ENCODE results near the gene ARHGAP30. TPM values are rescaled to one million over a fixed set of nuclear protein-coding genes. Genes with fewer than 3 reads are reported as not detected.
"Not testable (repeated sequence)": the region's sequence is repeated elsewhere in the genome, so short reads cannot be mapped to it uniquely, and the experiment has no call there.

Gene ARHGAP30
- total RNA-seq, 8 experiments from 2014 or later, result 0.64 to 2.8 (median 1.3) TPM

DNA sequence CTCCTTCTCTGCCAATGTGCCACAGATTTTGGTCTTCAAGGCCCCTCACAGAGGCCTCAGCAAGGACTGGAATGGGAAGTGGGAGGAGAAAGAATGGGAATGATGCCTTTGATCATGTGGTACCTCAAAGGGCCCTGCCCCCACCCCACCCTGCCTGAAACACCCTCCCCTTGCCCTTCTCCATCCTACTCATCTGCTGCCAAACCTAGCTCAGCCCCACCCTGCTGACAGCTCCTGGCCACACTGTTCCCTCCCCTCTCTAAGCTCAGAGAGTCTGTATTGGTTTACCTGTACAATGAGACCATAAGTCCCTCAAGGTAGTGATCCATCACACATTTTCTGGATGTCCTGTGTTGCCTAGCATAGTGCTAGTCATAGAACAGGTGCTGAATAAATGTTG is 6.7 kb upstream of the ARHGAP30 start:
- peak in 1 of 8 experiments; percentile 2 for ATAC-seq (replicated peaks in 6 of 8)
- in situ Hi-C loops (cut with MboI; ENCODE audit: low pct_unique_long_range_greater_than_20kb in 2 of 9, low sequenced_read_pairs in 9 of 9, unreplicated experiment in 9 of 9), result loop anchor here in 1 of 9 experiments (25.0 kb wide), 1 partner anchor 89 kb away; no protein-coding TSS in a partner anchor
- Histone ChIP-seq H3K4me1 (replicated peaks in 1 of 2) (peaks cover 0 to 4% of the 10 kb centered on the region in 2 donors), H3K4me3 (no peak overlapping the region), H3K27ac (no peak overlapping the region)

GRCh38 chr1:161074676-161075368 is 5.1 kb upstream of the ARHGAP30 start:
- ATAC-seq (replicated peaks in 6 of 8), result peak in 3 of 8 experiments; percentile 44 to 58 (median 52)
- H3K4me1 ChIP-seq (replicated peaks in 1 of 2), result peaks cover 0 to 4% of the 10 kb centered on the region in 2 donors
- H3K27ac ChIP-seq, result no peak overlapping the region
- in situ Hi-C loops (cut with MboI; ENCODE audit: low pct_unique_long_range_greater_than_20kb in 2 of 9, low sequenced_read_pairs in 9 of 9, unreplicated experiment in 9 of 9), result loop anchor here in 1 of 9 experiments (25.0 kb wide), 1 partner anchor 88 kb away; no protein-coding TSS in a partner anchor
- 78 to 100% (median 88%) methylated on average over 1 to 8 of the region's 12 CpGs; no CpG with 5 or more reads in 5 of the 10 experiments for WGBS, 10 experiments
- no peak overlapping the region for H3K4me3 ChIP-seq

DNA sequence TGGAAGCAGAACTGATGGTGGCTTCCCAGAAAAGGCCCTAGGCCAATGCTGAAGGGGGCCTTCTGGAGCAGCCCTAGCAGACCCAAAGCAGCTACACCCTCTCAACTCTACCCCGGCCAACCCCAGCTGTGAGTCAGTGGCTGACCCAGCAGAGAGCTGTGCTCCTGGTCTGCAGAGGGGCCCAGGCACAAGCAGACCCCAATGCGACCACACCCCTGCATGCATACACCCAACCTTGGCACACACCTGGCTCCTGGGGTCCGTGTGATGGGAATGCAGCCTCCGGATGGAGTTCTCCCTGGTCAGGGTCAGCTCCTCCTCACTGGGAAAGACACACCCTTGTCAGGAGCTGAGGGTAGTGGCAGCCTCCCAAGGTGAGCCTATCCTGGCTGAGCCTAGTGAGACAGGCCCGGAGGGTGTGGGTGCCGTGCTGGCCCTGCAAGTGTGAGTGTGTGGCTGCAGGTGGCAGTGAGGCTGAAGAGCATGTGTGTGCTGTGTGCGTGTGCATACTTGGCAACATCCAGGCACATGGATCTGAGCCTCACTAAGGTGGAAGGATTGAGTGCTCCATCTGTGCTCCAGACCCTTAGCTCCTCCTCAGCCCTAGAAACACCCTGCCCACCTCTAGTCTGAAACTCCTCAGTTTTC is 3.9 kb upstream of the ARHGAP30 start:
- 56 to 100% (median 89%) methylated on average over 2 to 5 of the region's 7 CpGs; no CpG with 5 or more reads in 7 of the 10 experiments for WGBS, 10 experiments
- no peak overlapping the region for H3K27ac ChIP-seq
- peak in 3 of 8 experiments; percentile 35 to 78 (median 55) for ATAC-seq (replicated peaks in 6 of 8)
- in situ Hi-C loops (cut with MboI; ENCODE audit: low pct_unique_long_range_greater_than_20kb in 2 of 9, low sequenced_read_pairs in 9 of 9, unreplicated experiment in 9 of 9), result no loop called here
- peaks cover 0 to 4% of the 10 kb centered on the region in 2 donors for H3K4me1 ChIP-seq (replicated peaks in 1 of 2)
- no peak overlapping the region for H3K4me3 ChIP-seq

DNA sequence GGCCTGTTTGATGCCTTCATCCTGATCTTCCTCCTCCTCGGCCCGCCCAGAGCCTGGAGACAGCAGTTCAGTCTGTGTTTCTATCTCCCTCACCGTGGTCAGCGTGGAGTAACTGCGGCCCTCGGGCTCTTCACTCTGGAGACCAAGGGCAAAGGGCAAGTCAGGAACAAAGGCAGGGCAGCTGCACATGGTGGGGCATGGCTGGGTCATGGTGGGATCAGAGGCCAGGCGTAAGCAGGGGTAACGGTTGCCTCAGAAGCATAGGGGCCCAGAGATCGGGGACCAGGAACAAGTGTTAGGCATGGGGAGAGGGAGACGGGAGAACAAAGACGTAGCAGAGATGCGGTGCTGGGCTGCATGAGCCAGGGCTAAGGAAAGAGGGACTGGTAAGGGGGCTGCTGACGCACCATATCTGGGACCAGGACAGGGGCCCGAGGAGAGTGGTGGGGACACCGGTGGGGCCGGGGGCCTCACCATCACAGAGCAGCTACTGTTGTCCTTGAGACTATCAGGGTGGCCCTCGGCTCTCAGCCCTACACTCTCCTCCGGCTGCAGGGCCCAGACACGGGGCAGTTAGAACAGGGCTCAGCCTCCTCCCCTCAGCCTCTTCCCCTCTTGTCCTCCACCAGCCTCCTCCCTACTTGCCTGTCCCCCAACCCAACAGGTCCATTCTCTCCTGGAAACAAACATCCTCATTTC is 3.2 kb upstream of the ARHGAP30 start:
- no peak for ATAC-seq (replicated peaks in 6 of 8)
- H3K4me1 ChIP-seq (replicated peaks in 1 of 2), result peaks cover 0 to 4% of the 10 kb centered on the region in 2 donors
- H3K4me3 ChIP-seq, result no peak overlapping the region
- H3K27ac ChIP-seq, result no peak overlapping the region
- in situ Hi-C loops (cut with MboI; ENCODE audit: low pct_unique_long_range_greater_than_20kb in 2 of 9, low sequenced_read_pairs in 9 of 9, unreplicated experiment in 9 of 9), result no loop called here
- 53 to 100% (median 78%) methylated on average over 1 to 10 of the region's 19 CpGs; no CpG with 5 or more reads in 3 of the 10 experiments for WGBS, 10 experiments

DNA sequence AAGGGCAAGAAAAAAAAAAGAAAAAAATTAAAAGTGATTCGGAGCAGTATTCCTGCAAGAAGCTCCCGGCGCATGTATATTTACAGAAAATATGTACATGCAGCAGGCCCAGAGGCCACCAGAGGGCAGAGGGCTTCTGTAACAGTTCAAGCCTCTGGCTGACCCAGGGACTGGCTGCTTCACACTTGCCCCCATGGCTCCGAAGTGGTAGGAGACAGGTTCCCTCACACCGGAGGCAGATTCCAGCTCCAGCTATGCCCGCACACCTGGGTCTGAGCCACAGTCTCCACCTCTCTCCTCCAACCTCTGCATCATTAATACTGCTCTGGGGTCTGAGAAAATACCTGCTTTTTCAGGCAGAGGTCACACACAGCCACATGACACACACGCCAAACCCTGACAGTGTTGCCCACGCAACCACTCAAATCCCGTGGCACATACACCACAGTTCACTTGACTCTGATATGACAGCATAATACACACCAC is 2.2 kb upstream of the ARHGAP30 start:
- Histone ChIP-seq H3K27ac (no peak overlapping the region), H3K4me3 (no peak overlapping the region), H3K4me1 (replicated peaks in 1 of 2) (peaks cover 0 to 4% of the 10 kb centered on the region in 2 donors)
- in situ Hi-C loops (cut with MboI; ENCODE audit: low pct_unique_long_range_greater_than_20kb in 2 of 9, low sequenced_read_pairs in 9 of 9, unreplicated experiment in 9 of 9), result no loop called here
- peak in 3 of 8 experiments; percentile 1 to 51 (median 47) for ATAC-seq (replicated peaks in 6 of 8)
- 38 to 82% (median 71%) methylated on average over 3 to 9 of the region's 9 CpGs; no CpG with 5 or more reads in 2 of the 10 experiments for WGBS, 10 experiments

DNA sequence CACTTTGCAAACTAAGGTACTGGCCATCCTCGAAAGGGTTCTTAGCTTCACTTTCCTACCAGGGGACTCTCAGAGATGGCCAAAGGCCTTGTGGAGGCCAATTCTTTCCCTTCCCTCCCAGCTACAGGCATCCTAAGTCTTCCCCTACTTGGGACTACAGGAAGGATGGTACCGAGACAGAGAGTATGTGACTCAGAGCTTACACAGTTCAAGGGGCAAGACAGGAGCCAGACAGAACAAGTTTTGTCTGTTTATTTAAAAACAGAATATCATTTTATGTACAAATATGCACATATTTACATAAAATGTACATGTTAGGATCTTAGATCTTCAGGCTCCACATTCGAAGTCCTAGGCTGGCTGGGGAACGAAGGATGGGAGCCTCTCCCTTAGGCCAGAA is 1.1 kb upstream of the ARHGAP30 start:
- in situ Hi-C loops (cut with MboI; ENCODE audit: low pct_unique_long_range_greater_than_20kb in 2 of 9, low sequenced_read_pairs in 9 of 9, unreplicated experiment in 9 of 9), result no loop called here
- no peak overlapping the region for H3K4me3 ChIP-seq
- peaks cover 0 to 4% of the 10 kb centered on the region in 2 donors for H3K4me1 ChIP-seq (replicated peaks in 1 of 2)
- peak in 4 of 8 experiments; percentile 15 to 77 (median 25) for ATAC-seq (replicated peaks in 6 of 8)
- WGBS, 10 experiments, result 0 to 100% (median 82%) methylated on average over 1 to 4 of the region's 4 CpGs; no CpG with 5 or more reads in 1 of the 10 experiments
- no peak overlapping the region for H3K27ac ChIP-seq

- WGBS, 10 experiments, result 67 to 100% (median 80%) methylated on average over 1 to 2 of the region's 9 CpGs; no CpG with 5 or more reads in 4 of the 10 experiments
Observed at GRCh38 chr1:161069241-161069640, 450 bp downstream of the ARHGAP30 start.

DNA sequence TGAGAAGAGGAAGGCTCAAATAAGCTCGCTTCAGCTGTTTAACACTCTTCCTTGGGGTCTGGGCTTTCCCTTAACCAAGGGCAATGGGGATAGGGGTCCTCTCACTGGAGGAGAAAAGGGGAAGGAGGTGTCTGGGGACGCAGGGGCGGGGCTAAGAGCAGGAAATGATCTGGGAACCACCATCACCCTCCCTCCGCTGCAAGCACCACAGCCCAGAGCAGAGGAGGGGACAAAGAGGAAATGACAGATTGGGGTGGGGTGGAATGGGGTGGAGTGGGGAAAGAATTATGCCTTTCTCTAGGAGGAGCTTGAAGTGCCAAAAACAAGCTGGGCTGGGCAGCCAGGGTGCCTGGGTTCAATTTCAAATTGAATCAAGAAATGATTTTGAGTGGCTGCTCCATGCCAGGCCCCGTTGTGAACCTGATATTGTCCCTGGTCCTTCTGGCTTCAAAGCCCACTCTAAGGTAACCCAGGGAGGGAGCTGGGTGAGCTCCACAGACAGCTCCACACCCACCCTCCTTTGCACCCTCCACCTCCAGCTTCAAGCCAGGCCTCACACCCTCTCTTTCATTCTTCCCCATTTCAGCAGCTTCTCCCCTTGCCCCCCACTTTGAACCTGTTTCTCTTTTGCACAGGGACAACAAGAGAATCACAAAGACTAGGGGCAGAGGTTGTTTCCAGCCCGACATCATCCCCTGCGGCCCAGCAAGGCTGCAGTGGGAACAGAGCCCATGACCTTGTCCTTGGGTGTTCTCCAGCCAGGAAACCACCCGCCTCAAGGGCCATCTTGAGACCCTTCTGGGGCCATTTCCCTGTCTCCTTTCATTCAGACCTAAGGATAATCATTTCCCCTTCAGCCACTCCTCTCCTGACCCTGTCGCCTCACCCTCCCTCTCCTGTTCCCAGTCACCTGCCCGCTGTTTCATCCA is 1.1 kb downstream of the ARHGAP30 start:
- WGBS, 10 experiments, result 50 to 100% (median 81%) methylated on average over 1 to 6 of the region's 10 CpGs; no CpG with 5 or more reads in 2 of the 10 experiments
- Histone ChIP-seq H3K4me1 (replicated peaks in 1 of 2) (peaks cover 0 to 4% of the 10 kb centered on the region in 2 donors), H3K4me3 (no peak overlapping the region), H3K27ac (no peak overlapping the region)
- in situ Hi-C loops (cut with MboI; ENCODE audit: low pct_unique_long_range_greater_than_20kb in 2 of 9, low sequenced_read_pairs in 9 of 9, unreplicated experiment in 9 of 9), result no loop called here
- ATAC-seq (replicated peaks in 6 of 8), result peak in 3 of 8 experiments; percentile 40 to 70 (median 69)

More at GRCh38 chr1:161069241-161069640, 450 bp downstream of the ARHGAP30 start:
- H3K27ac ChIP-seq, result no peak overlapping the region
- H3K4me1 ChIP-seq (replicated peaks in 1 of 2), result peaks cover 0 to 4% of the 10 kb centered on the region in 2 donors
- in situ Hi-C loops (cut with MboI; ENCODE audit: low pct_unique_long_range_greater_than_20kb in 2 of 9, low sequenced_read_pairs in 9 of 9, unreplicated experiment in 9 of 9), result no loop called here
- H3K4me3 ChIP-seq, result no peak overlapping the region
- no peak for ATAC-seq (replicated peaks in 6 of 8)

- Histone ChIP-seq H3K4me1 (replicated peaks in 1 of 2) (no peaks in the 10 kb centered on the region), H3K27ac (no peak overlapping the region), H3K4me3 (no peak overlapping the region)
- WGBS, 10 experiments, result 50 to 100% (median 74%) methylated on average over 1 to 3 of the region's 3 CpGs; no CpG with 5 or more reads in 3 of the 10 experiments
- in situ Hi-C loops (cut with MboI; ENCODE audit: low pct_unique_long_range_greater_than_20kb in 2 of 9, low sequenced_read_pairs in 9 of 9, unreplicated experiment in 9 of 9), result no loop called here
- ATAC-seq (replicated peaks in 6 of 8), result no peak
Observed at GRCh38 chr1:161066694-161067093, 3.0 kb downstream of the ARHGAP30 start.

- ATAC-seq (replicated peaks in 6 of 8); H3K4me3 ChIP-seq; H3K4me1 ChIP-seq (replicated peaks in 1 of 2); in situ Hi-C loops (cut with MboI; ENCODE audit: low pct_unique_long_range_greater_than_20kb in 2 of 9, low sequenced_read_pairs in 9 of 9, unreplicated experiment in 9 of 9); H3K27ac ChIP-seq: not testable (repeated sequence)
- 56 to 100% (median 90%) methylated on average over 2 to 7 of the region's 7 CpGs; no CpG with 5 or more reads in 1 of the 10 experiments for WGBS, 10 experiments
Observed at GRCh38 chr1:161065681-161066080, 4.0 kb downstream of the ARHGAP30 start.

DNA sequence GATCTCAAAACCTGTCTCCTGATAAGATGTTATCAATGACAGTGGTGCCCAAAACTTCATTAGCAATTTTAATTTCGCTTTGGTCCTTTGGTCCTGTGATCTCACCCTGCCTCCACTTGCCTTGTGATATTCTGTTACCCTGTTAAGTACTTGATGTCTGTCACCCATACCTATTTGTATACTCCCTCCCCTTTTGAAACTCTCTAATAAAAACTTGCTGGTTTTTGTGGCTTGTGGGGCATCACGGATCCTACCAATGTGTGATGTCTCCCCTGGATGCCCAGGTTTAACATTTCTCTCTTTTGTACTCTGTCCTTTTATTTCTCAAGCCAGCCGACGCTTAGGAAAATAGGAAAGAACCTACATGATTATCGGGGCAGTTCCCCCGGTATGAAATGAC is 5.8 kb downstream of the ARHGAP30 start:
- in situ Hi-C loops (cut with MboI; ENCODE audit: low pct_unique_long_range_greater_than_20kb in 2 of 9, low sequenced_read_pairs in 9 of 9, unreplicated experiment in 9 of 9); H3K4me3 ChIP-seq; H3K27ac ChIP-seq; ATAC-seq (replicated peaks in 6 of 8); H3K4me1 ChIP-seq (replicated peaks in 1 of 2): not testable (repeated sequence)
- WGBS, 10 experiments, result 40 to 100% (median 66%) methylated on average over 1 to 6 of the region's 6 CpGs

DNA sequence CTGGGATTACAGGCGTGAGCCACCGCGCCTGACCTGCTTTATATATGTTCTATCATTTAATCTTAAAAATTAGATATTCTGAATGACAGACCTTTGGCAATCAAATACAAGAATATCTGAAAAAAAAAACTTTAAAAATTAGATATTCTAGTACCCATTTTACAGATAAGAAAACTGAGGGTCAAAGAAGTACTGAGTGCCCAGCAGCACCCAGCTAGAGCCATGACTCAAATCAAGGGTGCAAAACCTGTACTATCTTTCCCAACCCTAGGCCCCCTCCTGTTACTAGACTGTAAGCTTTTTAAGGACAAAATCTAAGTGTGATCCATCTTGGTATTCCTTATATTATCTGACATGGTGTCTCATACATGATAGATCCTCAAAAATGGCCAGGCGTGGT is 8.3 kb downstream of the ARHGAP30 start:
- H3K4me3 ChIP-seq, result no peak overlapping the region
- H3K27ac ChIP-seq, result no peak overlapping the region
- no peak for ATAC-seq (replicated peaks in 6 of 8)
- no peaks in the 10 kb centered on the region for H3K4me1 ChIP-seq (replicated peaks in 1 of 2)
- in situ Hi-C loops (cut with MboI; ENCODE audit: low pct_unique_long_range_greater_than_20kb in 2 of 9, low sequenced_read_pairs in 9 of 9, unreplicated experiment in 9 of 9), result no loop called here
- 40 to 100% (median 95%) methylated on average over 1 to 4 of the region's 4 CpGs; no CpG with 5 or more reads in 4 of the 10 experiments for WGBS, 10 experiments

Measured in motor neuron (in vitro differentiated cells).